ENCODE data around the gene ZFPM1. TPM values are rescaled to one million over a fixed set of nuclear protein-coding genes. Genes with fewer than 3 reads are reported as not detected.

ZFPM1 gene
- total and polyA plus RNA-seq, 8 donors, result 3.6 to 22.5 (median 19.3) TPM

GRCh38 chr16:88495268-88495772, 42.2 kb downstream of the ZFPM1 start:
- Histone ChIP-seq H3K4me3 (no peak overlapping the region), H3K4me1 (peaks cover 10 to 29% (median 23%) of the 10 kb centered on the region in 3 donors), H3K27ac (no peak overlapping the region), H3K27me3 (no peaks in the 10 kb centered on the region), H3K9me3 (no peaks in the 10 kb centered on the region), H3K36me3 (no peaks in the 10 kb centered on the region)
- TF ChIP-seq CTCF (IDR thresholded peaks at IDR 0.05), result no peak
- 85 to 98% methylated on average over 14 to 15 of the region's 15 CpGs for WGBS, 2 donors
- intact Hi-C loops (cut with DNase I), result no loop called here
- ATAC-seq (no peak), DNase-seq (peak in 1 of 6 donors; percentile 25), FAIRE-seq (no peak)

DNA sequence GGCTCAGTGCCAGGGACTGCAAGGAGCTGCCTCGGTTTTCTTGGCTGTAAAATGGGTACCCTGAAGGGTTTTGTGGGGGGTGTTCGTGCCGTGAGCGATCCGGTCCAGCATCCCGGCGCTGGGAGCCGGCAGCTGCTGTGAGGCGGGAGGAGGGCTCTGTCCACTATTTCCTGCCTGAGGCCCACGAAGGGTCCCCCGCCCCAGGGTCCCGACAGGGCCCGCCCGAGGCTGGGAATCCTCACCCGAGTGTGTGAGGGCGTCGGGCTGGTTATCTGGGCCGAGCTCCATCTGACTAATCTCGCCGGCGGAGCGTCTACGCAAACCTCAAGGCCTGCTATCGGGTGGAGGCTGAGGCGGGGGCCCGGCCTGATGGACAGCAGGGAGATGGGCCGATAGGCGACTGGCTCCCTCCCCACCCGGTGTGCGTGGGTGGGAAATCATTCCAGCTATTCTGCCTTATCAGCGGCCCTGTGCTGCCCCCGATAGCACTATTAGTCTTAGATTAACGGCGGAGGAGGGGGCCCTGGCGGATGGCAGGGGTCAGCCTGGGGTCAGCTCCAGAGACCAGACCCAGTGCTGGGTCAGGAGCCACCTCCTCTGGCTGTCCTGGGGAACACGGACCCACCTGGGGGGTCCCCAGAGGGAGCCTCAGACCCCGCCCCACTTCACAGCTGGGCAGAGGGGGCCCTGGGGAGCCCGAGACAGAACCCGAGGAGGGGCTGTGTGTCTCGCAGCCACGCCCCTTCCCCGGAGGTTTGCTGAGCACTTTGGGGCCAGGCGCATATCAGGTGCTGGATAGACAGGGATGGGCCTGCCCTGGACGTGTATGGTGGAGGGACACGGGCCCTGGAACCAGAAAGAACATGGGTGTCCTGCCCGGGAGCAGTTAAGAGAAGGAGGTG, 44.7 kb downstream of the ZFPM1 start:
- ATAC-seq, result peak in 2 of 4 donors; percentile 8 to 11

GRCh38 chr16:88498576-88499208, 45.6 kb downstream of the ZFPM1 start:
- H3K36me3 ChIP-seq, result no peaks in the 10 kb centered on the region
- peak in 1 of 6 donors; percentile 63 for DNase-seq
- H3K4me1 ChIP-seq, result peaks cover 21 to 46% (median 34%) of the 10 kb centered on the region in 3 donors
- intact Hi-C loops (cut with DNase I), result no loop called here
- TF ChIP-seq CTCF (IDR thresholded peaks at IDR 0.05), result no peak
- H3K27me3 ChIP-seq, result no peaks in the 10 kb centered on the region
- whole genome bisulfite sequencing, 2 donors, result 85 to 86% methylated on average over 25 to 27 of the region's 27 CpGs
- peak overlapping the region in 2 of 4 donors; percentile 67 to 76 for H3K27ac ChIP-seq
- H3K9me3 ChIP-seq, result no peaks in the 10 kb centered on the region
- ATAC-seq, result no peak
- H3K4me3 ChIP-seq, result no peak overlapping the region
- no peak for FAIRE-seq

More for the DNA sequence above, 44.7 kb downstream of the ZFPM1 start:
- FAIRE-seq (no peak), DNase-seq (peak in 1 of 6 donors; percentile 39)
- intact Hi-C loops (cut with DNase I), result no loop called here
- 54 to 58% methylated on average over 45 to 46 of the region's 46 CpGs for WGBS, 2 donors
- Histone ChIP-seq H3K36me3 (no peaks in the 10 kb centered on the region), H3K9me3 (no peaks in the 10 kb centered on the region), H3K4me3 (no peak overlapping the region), H3K27ac (peak overlapping the region in 1 of 4 donors; percentile 46), H3K27me3 (no peaks in the 10 kb centered on the region), H3K4me1 (peaks cover 17 to 40% (median 30%) of the 10 kb centered on the region in 3 donors)
- no peak for TF ChIP-seq CTCF (IDR thresholded peaks at IDR 0.05)

- no peak for TF ChIP-seq CTCF (IDR thresholded peaks at IDR 0.05)
- Histone ChIP-seq H3K36me3 (no peaks in the 10 kb centered on the region), H3K4me3 (no peak overlapping the region), H3K9me3 (no peaks in the 10 kb centered on the region), H3K27ac (peak overlapping the region; percentile 60 to 76 (median 70)), H3K27me3 (no peaks in the 10 kb centered on the region), H3K4me1 (peaks cover 27 to 52% (median 40%) of the 10 kb centered on the region in 3 donors)
- DNase-seq (peak in 1 of 6 donors; percentile 56), ATAC-seq (no peak), FAIRE-seq (no peak)
- WGBS, 2 donors, result 80 to 86% methylated on average over 11 to 19 of the region's 19 CpGs
- intact Hi-C loops (cut with DNase I), result no loop called here
Observed at GRCh38 chr16:88499292-88499691, 46.2 kb downstream of the ZFPM1 start.
